Vagina (tissue), 2 donors: ENCODE measurements around the gene DDX3X.

Experiments used
- CTCF ChIP-seq, 3 experiments: fragments of 450-650 bp in 2 of 3; fragments of 200-600 bp in 1 of 3; sonication (generic) in 1 of 3; IDR thresholded peaks; one replicate each; pipeline ENCODE4 v1.5.1; 2017 to 2019; ENCODE audit warnings: antibody characterized with exemption in 3 of 3, mild to moderate bottlenecking in 2 of 3, moderate library complexity in 2 of 3
- POLR2A ChIP-seq, 2 donors: fragments of 450-650 bp; IDR thresholded peaks; one replicate each; pipeline ENCODE4 v1.6.1; 2017; ENCODE audit warnings: antibody characterized with exemption in 2 of 2, mild to moderate bottlenecking in 2 of 2, moderate library complexity in 2 of 2

- TF ChIP-seq POLR2A (IDR thresholded peaks at IDR 0.05) = peak in 1 of 2 donors; percentile 96
- TF ChIP-seq CTCF (IDR thresholded peaks at IDR 0.05) = peak in 1 of 3 experiments; percentile 45
These were observed at the start of gene DDX3X for GRCh38 chrX:41333744-41334362.
